NCI-H345 treated with DMSO at 0.1 percent for 48 hours (cell line): ENCODE measurements around the gene CLTCL1.
"Not testable (repeated sequence)": the region's sequence is repeated elsewhere in the genome, so short reads cannot be mapped to it uniquely, and the experiment has no call there.

ENCODE experiments used
- DNase-seq: peaks from one replicate; lab custom pipeline; 2025; ENCODE audit not compliant: unreplicated experiment; lab: John Stamatoyannopoulos, UW

CLTCL1 gene

GRCh38 chr22:19291218-19291579 is 320 bp downstream of the CLTCL1 start:
- DNase-seq: no peak

- no peak for DNase-seq
These were observed 910 bp downstream of the CLTCL1 start for GRCh38 chr22:19290400-19291217.

- no peak for DNase-seq
These were observed 1.9 kb downstream of the CLTCL1 start for GRCh38 chr22:19289475-19290161.

- no peak for DNase-seq
These were observed 3.6 kb downstream of the CLTCL1 start for GRCh38 chr22:19287889-19288288.

DNA sequence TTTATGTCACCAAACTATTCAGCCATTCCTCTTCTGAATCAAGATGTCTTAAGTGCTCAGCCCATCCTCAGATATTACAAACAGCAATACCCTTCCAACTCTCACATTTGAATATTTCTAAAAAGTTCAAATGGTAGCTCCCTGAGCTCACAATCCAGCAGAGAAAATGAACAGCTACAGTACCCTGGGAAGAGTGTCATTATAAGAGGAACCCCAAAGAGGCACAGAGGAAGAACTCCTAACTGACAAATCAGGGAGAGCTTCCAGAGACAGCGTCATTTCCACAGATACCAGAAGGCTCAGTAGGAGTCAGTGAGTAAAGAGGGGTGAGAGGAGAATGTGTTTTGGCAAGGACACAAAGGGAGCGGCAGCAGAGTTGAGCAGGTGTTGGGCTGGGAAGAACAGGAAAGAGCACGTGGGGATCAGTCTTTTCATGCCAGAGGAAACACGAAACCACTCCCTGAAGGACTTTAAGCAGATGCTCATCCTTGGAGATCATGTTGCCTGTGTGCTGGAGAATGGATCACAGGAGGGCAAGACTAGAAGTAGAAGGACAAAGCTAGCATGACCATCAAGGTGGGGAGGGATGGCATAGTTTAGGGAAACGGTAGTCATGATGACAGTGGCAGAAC is 4.3 kb downstream of the CLTCL1 start:
- DNase-seq: peak; percentile 69

DNA sequence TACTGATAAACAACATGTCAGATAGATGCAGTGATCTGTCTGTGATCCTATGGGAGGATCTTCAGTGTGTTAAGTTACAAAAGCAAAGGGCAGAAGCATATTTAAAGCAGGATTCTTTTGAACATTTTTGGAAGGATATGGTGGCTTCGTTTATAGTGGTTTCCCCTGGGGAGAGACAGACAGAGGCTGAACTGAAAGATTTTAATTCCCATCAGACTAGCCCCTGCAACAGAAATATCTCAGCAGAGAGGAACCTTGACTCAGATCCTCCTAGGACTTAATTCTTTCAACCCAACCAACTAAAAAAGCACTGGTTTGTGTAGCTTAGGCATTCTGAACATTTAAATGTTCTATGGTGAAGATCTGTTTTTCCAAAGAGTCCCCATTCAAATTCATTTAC is 5.7 kb downstream of the CLTCL1 start:
- DNase-seq: no peak

DNA sequence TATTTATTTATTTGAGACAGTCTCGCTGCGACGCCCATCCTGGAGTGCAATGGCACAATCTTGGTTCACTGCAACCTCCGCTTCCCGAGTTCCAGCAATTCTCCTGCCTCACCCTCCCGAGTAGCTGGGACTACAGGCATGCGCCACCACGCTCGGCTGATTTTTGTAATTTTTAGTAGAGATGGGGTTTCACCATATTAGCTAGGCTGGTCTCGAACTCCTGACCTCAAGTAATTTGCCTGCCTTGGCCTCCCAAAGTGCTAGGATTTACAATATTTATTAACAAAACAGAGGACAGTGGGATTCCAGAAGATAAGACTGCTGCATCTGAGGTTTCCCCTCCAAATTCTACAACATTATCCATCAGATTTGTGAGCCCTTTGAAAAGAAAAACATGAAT is 12.4 kb downstream of the CLTCL1 start:
- not testable (repeated sequence) for DNase-seq

DNA sequence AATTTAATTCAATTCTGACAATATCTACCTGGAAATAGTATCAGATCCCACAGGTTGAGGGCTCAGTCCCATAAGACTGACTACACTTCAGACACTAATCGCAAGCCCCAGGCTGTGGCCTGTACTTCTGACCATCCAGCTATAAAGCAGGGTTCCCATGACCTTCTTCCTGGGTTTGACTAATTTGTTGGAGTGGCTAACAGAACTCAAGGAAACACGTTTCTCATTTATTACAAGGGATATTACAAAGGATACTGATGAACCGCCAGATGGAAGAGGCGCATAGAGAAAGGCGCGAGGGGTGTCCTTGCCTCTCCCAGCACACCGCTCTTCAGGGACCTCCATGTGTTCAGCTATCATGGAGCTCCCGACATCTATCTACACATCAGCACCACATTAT is 13.7 kb downstream of the CLTCL1 start:
- DNase-seq: no peak

GRCh38 chr22:19275919-19276600 is 15.5 kb downstream of the CLTCL1 start:
- no peak for DNase-seq

GRCh38 chr22:19275513-19275912 is 16.0 kb downstream of the CLTCL1 start:
- DNase-seq: no peak

DNA sequence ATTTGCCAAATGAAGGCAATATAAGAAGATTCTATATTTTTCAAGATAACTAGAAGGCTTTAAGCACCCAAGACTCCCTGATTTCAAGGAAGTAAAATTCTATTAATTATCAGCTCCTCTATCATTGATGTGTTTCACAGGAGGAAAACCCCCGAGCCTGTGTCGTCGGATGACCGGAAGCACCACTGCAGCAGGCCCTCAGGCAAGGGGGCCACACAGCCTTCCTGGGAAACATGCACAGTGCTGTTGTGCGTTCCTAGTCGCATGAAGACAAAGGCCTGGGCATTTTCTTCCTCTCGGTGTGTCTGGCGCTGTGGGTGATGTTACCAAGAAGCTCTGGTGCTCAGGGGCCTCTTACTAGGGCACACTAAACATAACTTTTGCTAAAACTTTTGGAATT is 16.4 kb downstream of the CLTCL1 start:
- DNase-seq: no peak

- DNase-seq: no peak
These were observed 19.5 kb downstream of the CLTCL1 start for GRCh38 chr22:19271856-19272535.

- DNase-seq: no peak
These were observed 20.2 kb downstream of the CLTCL1 start for GRCh38 chr22:19271273-19271855.

DNA sequence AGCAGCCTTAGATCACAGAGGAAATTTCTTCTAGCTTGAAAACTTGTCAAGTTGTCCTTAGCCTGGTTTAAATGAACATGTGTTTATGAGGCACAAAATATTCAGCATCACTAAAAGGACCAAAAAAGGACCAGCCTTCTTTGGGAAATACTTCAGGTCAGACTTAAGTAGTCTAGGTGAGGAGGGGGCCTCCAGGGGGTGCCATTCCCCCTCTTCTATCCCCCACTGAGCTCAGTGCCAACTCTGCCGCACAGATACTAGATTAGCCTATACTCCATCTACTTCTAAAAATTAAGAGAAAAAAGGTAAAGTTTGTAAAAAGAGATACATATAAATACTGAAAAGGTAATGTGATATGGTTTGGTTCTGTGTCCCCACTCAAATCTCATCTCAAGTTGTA is 20.6 kb downstream of the CLTCL1 start:
- DNase-seq: no peak

DNA sequence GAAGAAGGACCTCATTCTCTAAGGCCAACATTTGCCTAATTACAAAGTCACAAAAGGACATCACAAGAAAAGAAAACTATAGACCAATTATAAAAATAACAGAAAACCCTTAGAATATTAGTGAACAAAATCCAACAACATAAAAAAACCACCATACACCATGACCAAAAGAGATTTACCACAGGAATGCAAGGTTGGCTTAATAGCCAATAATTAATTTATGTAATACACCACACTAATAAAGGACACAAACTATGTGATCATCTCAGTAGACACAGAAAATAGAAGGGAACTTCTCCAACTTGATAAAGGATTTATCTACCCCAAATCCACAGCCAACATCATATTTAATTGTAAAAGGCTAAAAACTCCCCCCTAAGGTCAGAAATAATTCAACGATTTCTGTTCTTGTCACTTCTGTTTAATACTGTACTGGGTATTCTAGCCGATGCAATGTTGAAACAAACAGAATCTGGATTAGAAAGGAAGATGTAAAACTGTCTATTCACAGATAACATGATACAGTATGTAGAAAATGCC is 24.9 kb downstream of the CLTCL1 start:
- no peak for DNase-seq

DNA sequence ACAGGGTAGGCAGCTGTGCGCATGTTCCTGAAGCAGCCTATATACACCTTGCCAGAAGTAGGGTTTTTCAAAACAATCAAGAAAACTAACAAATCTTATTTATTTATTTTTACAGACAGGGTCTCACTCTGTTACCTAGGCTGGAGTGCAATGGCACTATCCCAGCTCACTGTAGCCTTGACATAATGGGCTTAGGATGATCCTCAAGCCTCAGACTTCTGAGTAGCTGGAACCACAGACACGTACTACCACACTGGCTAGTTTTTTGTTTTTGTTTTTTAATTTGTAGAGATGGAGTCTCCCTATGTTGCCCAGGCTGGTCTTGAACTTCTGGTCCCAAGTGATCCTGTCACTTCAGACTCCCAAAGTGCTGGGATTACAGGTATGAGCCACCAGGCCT is 25.7 kb downstream of the CLTCL1 start:
- no peak for DNase-seq

- no peak for DNase-seq
These were observed 30.7 kb downstream of the CLTCL1 start for GRCh38 chr22:19260804-19261203.

- DNase-seq: no peak
These were observed 31.3 kb downstream of the CLTCL1 start for GRCh38 chr22:19260194-19260593.

- DNase-seq: not testable (repeated sequence)
These were observed 32.6 kb downstream of the CLTCL1 start for GRCh38 chr22:19258968-19259288.

GRCh38 chr22:19258371-19258770 is 33.1 kb downstream of the CLTCL1 start:
- no peak for DNase-seq
